Thyroid gland (tissue), 4 donors: ENCODE results near the gene FYN.

Experiments
- CTCF ChIP-seq, 6 experiments: fragments of 200-600 bp in 3 of 6; fragments of 450-650 bp in 3 of 6; sonication (generic) in 3 of 6; IDR thresholded peaks; one replicate each; pipeline ENCODE4 v1.5.1; 2016 to 2019; ENCODE audit warnings: antibody characterized with exemption in 6 of 6, mild to moderate bottlenecking in 2 of 6, inconsistent platforms in 1 of 6, moderate library complexity in 1 of 6
- POLR2A ChIP-seq, 2 donors: fragments of 450-650 bp; IDR thresholded peaks; one replicate each; pipeline ENCODE4 v1.6.1; 2017; ENCODE audit warnings: antibody characterized with exemption in 2 of 2, mild to moderate bottlenecking in 2 of 2, moderate library complexity in 1 of 2

GRCh38 chr6:111646034-111646433, 227.2 kb downstream of the FYN start:
- TF ChIP-seq POLR2A (IDR thresholded peaks at IDR 0.05), result no peak
- no peak for TF ChIP-seq CTCF (IDR thresholded peaks at IDR 0.05)
